Measurements from ENCODE around the gene TBC1D20.

TBC1D20 gene

DNA sequence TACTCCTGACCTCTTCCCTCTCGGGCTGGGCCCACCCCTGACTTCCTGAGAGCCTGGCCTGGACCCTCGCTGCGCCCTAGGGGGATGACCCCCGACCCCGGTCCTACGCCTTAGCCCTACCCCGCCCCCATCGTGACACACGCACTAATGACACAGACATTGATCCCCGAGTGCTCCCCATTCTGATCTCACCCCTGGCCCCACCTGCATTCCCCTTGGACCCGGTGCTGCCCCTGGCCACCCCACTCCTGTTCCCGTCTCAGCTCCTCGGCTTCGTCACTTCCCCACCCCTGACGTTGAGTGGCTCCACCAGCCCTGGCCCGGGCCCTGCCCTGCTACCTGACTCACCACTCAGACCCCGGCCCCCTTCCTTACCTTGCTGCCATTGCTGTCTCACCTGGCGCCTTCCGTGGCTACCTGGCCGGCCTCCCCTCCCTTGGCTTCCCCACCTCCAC lies 42.1 kb downstream of the TBC1D20 start:
- DNase-seq (ENCODE audit: low read depth, low spot score): no peak

DNA sequence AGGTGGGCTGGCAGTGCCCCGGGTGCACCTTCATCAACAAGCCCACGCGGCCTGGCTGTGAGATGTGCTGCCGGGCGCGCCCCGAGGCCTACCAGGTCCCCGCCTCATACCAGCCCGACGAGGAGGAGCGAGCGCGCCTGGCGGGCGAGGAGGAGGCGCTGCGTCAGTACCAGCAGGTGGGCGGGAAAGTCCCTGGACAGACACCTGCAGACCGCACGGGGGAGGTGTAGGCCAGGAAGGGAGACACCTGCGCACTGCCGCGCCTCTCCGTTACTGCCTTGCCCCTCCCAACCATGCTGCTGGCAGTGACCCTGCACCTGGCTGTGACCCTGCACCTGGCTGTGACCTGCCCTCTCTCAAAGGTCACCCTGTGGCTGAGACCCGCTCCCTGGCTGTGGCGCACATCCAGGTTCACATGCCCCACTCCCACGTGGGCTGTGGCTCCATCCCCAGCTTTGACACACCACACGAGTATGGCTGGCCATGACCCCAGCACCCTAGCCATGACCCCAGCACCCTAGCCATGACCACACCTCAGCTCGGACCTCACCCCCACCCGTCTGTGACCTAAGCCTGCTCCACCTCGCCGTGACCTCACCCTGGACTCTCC lies 42.7 kb downstream of the TBC1D20 start:
- no peak for DNase-seq (ENCODE audit: low read depth, low spot score)

DNA sequence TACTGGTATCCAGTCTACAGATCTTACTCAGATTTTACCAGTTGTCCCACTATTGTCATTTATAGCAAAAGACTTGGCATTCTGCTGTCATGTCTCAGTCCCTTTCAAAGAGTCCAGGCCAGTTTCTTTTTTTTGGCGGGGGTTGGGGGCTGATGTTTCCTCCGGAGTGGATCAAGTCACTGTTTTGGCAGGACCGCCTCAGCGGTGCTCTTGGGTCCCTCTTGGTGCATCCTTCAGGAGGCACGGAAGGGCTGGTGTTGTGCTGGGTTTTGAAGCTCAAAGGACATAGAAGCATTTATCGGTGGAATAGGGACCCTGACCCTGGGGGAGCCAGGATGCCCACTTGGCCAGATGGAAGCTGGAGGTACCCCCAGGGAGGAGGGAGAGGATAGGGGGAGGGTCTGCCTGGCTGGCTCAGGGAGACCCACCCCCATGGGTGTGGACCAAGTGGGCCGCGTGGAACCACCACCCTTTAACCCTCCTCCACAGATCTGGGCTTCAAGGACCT lies 43.4 kb downstream of the TBC1D20 start:
- no peak for DNase-seq (ENCODE audit: low read depth, low spot score)

DNA sequence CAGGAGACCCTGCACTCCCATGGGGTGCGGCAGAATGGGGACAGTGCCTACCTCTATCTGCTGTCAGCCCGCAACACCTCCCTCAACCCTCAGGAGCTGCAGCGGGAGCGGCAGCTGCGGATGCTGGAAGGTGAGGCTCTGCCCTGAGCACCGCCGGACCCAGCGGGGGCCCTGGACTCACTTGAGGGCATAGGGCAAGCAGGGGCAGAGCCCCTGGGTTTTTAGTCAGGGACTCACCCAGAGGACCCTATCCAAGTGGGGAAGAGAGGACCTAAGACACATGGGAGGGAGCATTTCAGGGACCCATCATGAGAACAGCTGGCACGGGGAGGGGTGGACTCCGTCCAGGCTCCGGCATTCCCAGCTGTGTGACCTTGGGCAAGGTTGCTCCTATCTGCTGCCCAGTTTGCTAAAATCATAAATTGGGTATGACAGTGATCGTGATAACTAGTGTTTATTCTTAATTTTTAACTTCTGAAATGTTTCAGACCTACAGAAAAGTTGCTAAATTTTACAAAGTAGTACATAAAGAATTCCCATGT lies 44.5 kb downstream of the TBC1D20 start:
- no peak for DNase-seq (ENCODE audit: low read depth, low spot score)

DNA sequence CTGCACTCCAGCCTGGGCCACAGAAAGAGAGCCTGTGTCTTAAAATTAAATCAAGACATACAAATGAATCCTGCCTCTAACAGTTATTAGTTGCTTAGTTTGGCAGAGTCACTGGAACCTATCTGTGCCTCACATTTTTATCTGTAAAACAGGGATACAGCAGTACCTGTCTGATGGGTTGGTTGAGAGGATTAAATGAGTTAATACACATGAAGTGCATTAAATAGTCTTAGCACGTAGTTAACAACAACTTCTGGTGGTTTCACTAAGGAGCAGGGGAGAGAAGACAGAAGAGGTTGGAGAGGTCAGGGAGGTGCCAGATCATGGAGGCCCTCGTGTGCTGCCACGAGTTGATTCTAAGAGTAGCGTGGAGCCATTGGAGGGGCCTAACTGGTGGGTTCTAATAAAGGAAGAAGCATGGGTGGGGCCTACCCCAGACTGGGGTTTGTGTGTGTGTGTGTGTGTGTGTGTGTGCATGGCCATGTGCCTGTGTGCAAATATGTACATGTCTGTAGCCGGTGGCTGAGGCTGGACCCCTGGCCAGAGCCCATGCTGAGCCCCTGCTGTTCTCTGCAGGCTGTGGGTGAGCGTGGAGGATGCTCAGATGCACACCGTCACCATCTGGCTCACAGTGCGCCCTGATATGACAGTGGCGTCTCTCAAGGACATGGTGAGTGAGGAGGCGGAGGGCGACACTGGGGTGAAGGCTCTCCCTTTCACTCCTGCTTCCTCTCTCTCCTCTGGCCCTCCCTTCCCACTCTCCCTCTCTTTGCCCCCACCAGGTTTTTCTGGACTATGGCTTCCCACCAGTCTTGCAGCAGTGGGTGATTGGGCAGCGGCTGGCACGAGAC lies 45.2 kb downstream of the TBC1D20 start:
- DNase-seq (ENCODE audit: low read depth, low spot score): no peak

DNA sequence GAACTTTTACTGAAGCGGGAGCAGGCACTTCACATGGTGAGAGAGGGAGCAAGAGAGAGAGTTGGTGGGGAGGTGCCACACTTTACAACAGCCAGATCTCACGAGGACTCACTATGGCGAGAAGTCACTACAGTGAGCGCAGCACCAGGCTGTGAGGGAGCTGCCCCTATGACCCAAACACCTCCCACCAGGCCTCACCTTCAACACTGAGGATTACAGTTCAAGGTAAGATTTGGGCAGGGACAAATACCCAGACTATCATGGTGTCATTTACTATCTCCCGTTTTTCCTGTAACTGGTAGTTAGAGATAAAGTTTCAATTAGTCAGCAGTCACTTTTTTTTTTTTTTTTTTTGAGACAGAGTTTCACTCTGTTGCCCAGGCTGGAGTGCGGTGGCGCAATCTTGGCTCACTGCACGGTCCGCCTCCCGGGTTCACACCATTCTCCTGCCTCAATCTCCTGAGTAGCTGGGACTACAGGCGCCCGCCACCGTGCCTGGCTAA lies 46.5 kb downstream of the TBC1D20 start:
- no peak for DNase-seq (ENCODE audit: low read depth, low spot score)

DNA sequence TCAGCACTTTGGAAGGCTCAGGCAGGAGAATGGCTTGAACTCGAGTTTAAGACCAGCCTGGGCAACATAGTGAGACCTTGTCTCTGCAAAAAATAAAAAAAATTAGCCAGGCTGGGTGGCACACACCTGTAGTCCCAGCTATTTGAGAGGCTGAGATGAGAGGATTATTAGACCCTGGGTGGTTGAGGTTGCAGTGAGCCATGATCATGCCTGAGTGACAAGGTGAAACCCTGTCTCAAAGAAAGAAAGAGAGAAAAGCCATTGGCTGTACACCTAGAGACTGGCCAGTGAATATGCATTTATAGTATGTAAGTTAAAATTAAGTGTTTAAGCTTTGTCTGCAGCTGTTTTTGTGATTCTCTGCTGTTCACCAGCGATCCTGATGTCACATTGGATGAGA lies 48.2 kb downstream of the TBC1D20 start:
- no peak for DNase-seq (ENCODE audit: low read depth, low spot score)

DNA sequence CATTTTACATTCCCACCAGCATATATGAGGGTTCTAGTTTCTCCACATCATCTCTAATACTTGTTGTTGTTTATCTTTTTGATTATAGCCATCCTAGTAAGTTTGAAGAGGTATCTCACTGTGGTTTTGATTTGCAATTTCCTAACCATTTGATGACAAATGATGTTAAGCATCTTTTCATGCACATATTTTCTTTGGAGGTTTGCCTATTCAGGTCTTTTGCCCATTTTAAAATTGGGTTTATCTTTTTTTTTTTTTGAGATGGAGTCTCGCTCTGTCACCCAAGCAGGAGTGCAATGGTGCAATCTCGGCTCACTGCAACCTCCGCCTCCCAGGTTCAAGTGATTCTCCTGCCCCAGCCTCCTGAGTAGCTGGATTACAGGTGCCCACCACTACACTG lies 50.3 kb downstream of the TBC1D20 start:
- DNase-seq (ENCODE audit: low read depth, low spot score): no peak

DNA sequence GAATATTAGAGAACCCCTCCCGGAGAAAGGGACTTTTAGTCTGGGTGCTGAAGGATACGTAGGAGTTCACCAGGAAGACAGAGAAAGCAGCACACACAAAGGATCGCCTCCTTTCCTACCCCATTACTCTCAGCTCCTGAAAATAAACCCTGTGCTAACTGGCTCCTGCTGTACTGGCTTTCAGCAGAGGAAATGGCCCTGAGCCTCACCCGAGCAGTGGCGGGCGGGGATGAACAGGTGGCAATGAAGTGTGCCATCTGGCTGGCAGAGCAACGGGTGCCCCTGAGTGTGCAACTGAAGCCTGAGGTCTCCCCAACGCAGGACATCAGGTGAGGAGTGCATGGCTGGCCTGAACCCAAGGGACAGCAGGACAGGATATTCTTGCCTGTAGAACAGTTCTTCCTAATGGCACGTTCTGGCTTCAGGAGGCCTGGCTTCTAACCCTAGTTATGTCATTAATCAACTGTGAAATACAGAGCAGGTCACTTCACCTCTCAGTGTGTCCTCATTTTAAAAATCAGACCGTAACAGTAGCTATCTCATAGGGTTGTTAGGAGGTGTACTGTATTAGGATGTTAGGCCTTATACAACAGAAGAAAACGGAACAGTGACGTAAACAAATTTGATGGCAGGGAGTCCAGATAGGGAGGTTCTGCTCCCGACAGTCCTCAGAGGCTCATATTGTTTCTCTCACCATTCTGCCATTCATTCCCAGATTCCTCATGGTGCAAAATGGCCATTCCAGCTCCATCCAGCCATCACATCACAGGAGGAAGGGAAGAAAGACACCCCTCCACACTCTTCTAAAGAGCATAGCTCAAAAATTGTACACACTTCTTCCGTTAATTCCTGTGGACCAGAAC lies 52.4 kb downstream of the TBC1D20 start:
- no peak for DNase-seq (ENCODE audit: low read depth, low spot score)

DNA sequence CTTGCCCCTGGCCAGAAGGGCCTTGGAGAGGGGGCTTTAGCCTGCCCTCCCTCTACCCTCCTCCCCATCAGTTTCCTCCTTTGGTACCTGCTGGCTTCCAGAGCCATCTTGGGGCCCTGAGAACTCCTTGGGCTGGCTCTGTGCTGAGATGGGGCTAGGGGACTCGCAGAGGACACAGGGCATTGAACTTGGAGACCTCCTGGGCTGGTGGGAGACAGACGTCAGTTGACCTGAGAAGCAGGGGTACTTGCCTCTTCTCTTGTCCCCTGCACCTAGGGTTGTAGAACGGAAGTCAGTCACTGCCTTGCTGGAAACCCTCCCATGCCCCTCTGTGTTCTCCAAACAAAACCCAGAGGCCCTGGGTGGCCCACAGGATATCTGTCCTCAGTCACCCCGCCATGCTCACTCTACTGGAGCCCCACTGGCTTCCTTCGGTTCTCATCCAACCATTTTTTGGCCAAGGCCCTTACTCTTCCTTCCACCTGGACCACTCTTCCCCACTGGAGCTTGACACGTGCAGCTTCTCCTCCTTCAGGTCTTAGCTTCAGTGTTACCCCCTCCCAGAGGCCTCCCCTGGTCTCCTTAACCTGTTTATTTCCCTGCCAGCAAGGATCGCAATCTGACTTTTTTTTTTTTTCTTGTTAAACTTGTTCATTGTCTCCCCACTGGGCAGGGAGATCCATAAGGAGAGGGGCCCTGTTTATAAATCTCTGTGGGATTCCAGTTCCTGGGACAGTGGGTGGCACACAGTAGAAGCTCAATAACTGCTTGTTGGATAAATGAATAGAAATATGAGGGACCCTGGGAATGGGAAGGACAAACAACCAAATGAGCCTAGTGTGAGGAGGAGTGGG lies 53.3 kb downstream of the TBC1D20 start:
- DNase-seq (ENCODE audit: low read depth, low spot score): no peak

DNA sequence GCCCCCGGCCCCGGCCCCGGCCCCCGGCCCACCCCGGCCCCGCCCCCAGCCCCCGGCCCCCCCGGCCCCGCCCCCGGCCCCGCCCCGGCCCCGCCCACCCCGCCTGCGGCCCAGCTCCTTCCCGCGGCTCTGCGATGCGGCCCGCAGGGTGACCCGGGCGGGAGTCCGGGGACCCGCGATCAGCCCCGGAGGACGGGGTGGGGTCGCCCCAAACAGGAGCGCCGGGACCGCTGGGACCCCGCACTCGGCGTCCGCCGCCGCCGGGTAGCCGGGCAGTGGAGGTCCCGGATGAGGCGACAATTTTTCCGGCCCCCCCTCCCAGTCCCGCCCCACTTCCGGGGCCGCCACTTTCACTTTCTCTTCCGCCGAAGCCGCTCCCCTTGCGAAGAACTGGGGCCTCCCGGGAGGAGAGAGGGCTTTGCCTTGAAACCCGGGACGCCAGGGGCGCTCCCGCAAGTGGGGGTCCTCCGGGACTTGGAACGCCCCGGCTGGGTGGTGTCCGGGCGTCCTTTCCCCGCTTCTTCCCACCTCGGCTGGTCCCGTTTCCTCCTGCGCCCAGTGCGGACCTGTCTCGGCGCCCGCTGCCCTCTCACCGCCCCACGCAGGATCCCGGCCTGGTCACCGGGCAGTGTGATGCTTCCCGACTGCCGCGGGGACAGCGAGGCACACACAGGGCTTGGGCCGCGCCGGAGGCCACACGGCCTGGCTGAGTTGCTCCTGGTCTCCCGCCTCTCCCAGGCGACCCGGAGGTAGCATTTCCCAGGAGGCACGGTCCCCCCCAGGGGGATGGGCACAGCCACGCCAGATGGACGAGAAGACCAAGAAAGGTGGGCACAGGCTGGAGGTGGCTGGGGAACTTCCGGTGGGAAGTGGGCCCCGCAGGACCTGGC lies 54.1 kb downstream of the TBC1D20 start, which contains the start of gene RBCK1:
Gene RBCK1 (plus strand): TSS at position 347 of the 890 bp plus-strand sequence. CDS start 459 bp downstream, at position 806.
- no peak for DNase-seq (ENCODE audit: low read depth, low spot score)

DNA sequence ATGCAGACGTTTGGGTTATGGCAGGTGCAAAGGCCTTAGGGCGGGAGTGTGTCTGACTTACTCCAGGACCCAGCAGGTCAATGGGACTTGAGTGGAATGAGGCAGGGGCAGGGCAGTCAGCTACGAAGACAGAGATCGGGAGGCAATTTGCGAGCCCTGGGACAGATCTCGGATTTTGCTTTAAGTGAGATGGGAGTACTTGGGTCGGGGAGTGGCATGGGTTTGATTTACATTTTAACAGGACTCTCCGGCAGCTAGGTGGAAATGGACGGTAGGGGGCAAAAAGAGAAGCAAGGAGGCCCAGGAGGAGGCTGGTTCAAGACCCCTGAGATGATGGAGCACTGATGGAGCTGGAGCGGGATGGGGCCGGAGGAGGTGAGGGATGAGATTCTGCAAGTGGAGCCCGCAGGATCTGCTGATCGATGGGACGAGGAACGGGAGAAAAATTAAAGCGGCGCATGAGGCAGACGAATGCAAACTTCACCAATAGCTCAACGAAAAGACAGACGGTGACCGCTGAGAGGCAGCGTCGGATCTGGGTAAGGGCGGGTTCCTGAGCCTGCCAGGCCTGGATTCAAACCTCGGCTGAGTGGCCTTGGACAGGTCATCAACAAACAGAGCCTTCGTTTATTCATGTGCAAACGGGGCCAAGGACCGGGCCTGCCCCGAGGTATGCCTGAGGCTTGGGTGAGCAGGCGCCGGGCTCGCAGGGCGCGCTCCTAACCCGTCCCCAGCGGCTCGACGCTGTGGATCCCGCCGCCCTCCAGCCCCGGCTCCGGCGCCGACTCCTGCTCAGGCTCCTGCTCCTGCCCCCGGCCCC lies 55.0 kb downstream of the TBC1D20 start:
- peak; percentile 59 for DNase-seq (ENCODE audit: low read depth, low spot score)

DNA sequence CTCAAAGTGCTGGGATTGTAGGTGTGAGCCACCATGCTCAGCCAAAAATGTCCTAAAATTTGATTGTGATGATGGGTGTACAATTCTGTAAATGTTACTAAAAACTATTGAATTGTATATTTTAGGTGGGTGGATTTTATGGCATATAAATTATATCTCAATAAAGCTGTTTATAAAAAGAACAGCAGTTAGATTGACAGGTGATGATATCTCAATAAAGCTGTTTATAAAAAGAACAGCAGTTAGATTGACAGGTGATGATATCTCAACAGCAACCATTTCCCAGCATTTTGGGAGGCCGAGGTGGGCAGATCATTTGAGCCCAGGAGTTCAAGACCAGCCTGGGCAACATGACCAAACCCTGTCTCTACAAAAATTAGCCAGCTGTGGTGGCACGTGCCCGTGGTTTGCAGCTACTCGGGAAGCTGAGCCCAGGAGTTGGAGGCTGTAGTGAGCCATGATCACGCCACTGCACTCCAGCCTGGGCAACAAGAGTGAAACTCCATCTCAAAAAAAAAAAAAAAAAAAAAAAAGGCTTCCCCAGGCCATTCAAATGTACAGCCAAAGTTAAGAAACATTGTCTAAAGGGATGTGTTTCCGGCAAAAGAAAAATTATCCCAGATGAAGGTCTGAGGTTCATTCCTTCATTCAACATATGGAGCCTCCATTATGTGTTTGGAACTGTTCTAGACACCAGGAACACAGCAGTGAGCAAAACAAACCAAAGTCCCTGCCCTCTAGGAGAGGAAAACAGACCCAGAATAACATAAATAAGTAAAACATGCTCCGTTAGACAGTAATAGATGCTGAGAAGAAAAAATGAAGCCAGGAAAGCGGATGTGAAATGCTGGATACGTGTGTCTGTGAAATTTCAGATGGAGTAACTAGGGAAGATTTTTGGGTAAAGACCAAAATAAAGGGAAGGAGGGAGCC lies 55.9 kb downstream of the TBC1D20 start:
- no peak for DNase-seq (ENCODE audit: low read depth, low spot score)

DNA sequence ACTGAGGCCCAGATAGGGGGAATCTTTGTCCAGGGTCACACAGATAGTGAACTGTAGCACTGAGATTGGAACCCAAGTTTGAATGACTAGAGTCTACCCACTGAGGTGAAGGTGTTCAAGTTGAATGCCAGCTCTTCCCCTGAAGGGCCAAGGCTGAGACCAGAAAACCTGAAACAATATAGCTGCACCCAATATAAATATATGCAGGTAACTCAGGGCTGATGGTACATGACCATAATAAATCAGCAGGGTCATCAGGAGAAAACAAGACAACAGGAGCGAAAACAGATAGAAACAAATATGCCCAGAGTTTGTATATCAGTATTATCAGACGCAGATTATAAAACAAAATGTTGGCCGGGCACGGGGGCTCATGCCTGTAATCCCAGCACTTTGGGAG lies 58.2 kb downstream of the TBC1D20 start:
- no peak for DNase-seq (ENCODE audit: low read depth, low spot score)

DNA sequence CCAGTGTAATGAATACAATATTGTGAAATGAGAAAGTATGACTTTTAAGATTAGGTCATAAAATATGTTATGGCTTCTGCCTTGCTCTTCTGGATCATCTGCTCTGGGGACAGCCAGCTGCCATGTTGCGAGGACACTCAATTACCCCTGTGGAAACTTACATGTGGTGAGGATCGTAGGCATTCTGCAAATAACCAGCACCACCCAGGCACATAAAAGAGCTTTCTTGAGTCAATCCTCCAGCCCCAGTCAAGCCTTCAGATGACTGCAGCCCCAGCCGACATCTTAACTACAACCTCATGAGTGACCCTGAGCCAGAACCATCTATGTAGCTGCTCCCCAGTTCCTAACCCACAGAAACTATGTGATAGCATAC lies 58.8 kb downstream of the TBC1D20 start:
- DNase-seq (ENCODE audit: low read depth, low spot score): no peak

DNA sequence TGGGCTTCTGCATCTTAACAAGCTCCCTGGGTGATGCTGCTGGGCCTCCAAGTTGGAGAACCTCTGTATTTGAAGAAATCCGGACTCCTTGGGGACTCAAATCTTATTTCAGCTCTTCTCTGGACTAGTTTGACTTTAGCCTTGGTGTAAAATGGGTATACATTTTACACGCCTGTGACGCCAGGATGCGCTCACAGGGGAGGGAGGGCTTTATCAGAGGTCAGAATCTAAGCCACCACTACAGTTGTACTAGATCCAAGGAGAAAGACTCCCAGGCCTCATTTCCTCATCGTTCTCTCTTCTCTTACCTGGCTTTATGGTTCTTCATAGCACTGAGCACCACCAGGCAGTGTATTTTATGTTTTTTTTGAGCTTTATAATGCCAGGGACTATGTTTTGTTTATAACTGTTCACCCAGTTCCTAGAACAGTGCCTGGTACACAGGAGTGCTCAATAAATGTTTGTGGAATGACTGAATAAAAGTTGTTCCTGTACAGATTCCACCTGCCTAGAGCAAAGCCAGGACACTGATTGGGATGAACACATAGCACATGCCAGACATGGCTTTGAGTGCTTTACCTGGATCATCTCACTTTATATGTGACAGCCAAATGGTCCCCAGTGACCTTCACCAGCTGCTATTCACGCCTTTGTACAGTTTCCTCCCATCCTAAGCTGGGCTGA lies 59.3 kb downstream of the TBC1D20 start:
- DNase-seq (ENCODE audit: low read depth, low spot score): no peak

DNA sequence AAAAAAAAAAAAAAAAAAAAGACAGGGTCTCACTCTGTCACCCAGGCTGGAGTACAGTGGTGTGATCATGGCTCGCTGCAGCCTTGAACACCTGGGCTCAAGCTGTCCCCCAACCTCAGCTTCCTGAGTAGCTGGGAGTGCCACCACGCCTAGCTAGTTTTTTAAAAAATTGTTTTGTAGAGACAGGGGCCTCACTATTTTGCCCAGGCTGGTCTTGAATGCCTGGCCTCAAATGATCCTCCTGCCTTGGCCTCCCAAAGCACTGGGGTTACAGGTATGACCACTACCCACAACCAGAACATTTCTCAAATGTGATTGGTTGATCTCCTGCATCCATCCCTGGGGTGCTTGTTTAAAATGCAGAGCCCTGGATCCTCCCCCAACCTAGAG lies 59.8 kb downstream of the TBC1D20 start:
- no peak for DNase-seq (ENCODE audit: low read depth, low spot score)

Data from brain pericyte (primary cell).